ENCODE data around the gene SMIM14. TPM values are rescaled to one million over a fixed set of nuclear protein-coding genes. Genes with fewer than 3 reads are reported as not detected.

Gene SMIM14
- total and polyA plus RNA-seq, 9 of the 15 experiments (the other 6 are each of a cell fraction or from before 2014, with no cell fraction given), result 0.98 to 3.7 (median 2.2) TPM

- TF ChIP-seq USF2 (CRISPR knock-in tag; IDR thresholded peaks at IDR 0.05) (no peak), BCLAF1 (IDR thresholded peaks at IDR 0.05; ENCODE audit: borderline replicate concordance in 1 of 2, control insufficient read depth in 1 of 2, low read depth in 2 of 2, low read length in 1 of 2) (no peak), ZNF778 (CRISPR knock-in tag; IDR thresholded peaks at IDR 0.05) (no peak), ETS2 (tag; IDR thresholded peaks at IDR 0.05; ENCODE audit: borderline replicate concordance, poor library complexity, severe bottlenecking) (no peak), ZNF217 (CRISPR knock-in tag; IDR thresholded peaks at IDR 0.05) (no peak), HMG20B (CRISPR knock-in tag; IDR thresholded peaks at IDR 0.05) (no peak), ADNP (tag; IDR thresholded peaks at IDR 0.05) (no peak), HCFC1 (IDR thresholded peaks at IDR 0.05; ENCODE audit: low read depth, low read length) (peak; percentile 53; the same call in 1 of the 2 replicates), ZBTB43 (CRISPR knock-in tag; IDR thresholded peaks at IDR 0.05) (no peak), ZNF184 (CRISPR knock-in tag; IDR thresholded peaks at IDR 0.05) (no peak), KLF13 (tag; IDR thresholded peaks at IDR 0.05; ENCODE audit: borderline replicate concordance, low read depth) (peak; percentile 92; the same call in 1 of the 2 replicates), ZNF395 (CRISPR knock-in tag; IDR thresholded peaks at IDR 0.05) (peak; percentile 77), HDAC8 (tag; IDR thresholded peaks at IDR 0.05) (no peak), ZNF146 (CRISPR knock-in tag; IDR thresholded peaks at IDR 0.05; ENCODE audit: unreplicated experiment) (no peak), SFPQ (IDR thresholded peaks at IDR 0.05; ENCODE audit: low read depth, low read length) (no peak), RBM15 (IDR thresholded peaks at IDR 0.05; ENCODE audit: insufficient read depth, low read length) (no peak)
Measured at GRCh38 chr4:39638354-39639239, at the start of gene SMIM14 (continued).

Measured in K562 (cell line).